WERI-Rb-1 (cell line): ENCODE measurements around the gene ICOS.

Experiments
- DNase-seq: peaks from one replicate; pipeline ENCODE4 v3.0.0-alpha.2; 2020
- H3K27ac ChIP-seq: fragments of 250-450 bp; sonication (Bioruptor Pico); 2 replicates; pipeline ENCODE4 v1.5.1; 2020; ENCODE audit warnings: mild to moderate bottlenecking, moderate library complexity
- H3K27me3 ChIP-seq: fragments of 250-450 bp; sonication (Bioruptor Pico); 2 replicates; pipeline ENCODE4 v1.5.1; 2021; ENCODE audit warnings: mild to moderate bottlenecking, low read depth, moderate library complexity; ENCODE audit not compliant: insufficient read depth, severe bottlenecking
- H3K36me3 ChIP-seq: fragments of 250-450 bp; sonication (Bioruptor Pico); 2 replicates; pipeline ENCODE4 v1.5.1; 2020; ENCODE audit warnings: mild to moderate bottlenecking, moderate library complexity
- H3K4me3 ChIP-seq: 2 replicates; pipeline ENCODE4 v1.5.1; 2011; ENCODE audit warnings: low read depth, mild to moderate bottlenecking, control low read depth, low read length
- H3K9me3 ChIP-seq: fragments of 250-450 bp; sonication (Bioruptor Pico); 2 replicates; pipeline ENCODE4 v1.5.1; 2021; ENCODE audit warnings: mild to moderate bottlenecking, moderate library complexity; ENCODE audit not compliant: severe bottlenecking
- TF ChIP-seq, protein P1 (sequence below): IDR thresholded peaks from 2 replicates; pipeline ENCODE4 v1.5.1; 2011; ENCODE audit warnings: low read depth, mild to moderate bottlenecking, control low read depth, inconsistent platforms, low read length

ICOS gene

DNA sequence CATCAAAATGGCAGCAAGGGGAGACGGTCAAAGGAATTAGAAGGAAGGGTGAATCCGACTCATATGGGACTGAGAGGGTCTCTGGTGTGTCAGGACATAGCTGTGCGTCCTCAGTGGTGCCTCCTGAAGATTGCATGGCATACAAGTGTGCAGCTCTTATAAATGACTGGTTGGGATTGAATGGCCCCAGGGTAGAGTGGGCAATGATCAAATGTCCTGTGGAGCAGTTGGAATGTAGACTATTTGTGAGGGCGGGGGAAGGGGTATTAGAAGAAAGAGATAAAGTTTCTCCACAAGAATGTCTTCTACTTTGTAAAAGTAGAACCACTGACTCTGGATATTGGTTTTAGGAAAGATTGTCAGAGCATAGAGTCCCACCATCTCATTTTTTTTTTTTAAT, 44.4 kb upstream of the ICOS start:
- TF ChIP-seq, protein P1, sequence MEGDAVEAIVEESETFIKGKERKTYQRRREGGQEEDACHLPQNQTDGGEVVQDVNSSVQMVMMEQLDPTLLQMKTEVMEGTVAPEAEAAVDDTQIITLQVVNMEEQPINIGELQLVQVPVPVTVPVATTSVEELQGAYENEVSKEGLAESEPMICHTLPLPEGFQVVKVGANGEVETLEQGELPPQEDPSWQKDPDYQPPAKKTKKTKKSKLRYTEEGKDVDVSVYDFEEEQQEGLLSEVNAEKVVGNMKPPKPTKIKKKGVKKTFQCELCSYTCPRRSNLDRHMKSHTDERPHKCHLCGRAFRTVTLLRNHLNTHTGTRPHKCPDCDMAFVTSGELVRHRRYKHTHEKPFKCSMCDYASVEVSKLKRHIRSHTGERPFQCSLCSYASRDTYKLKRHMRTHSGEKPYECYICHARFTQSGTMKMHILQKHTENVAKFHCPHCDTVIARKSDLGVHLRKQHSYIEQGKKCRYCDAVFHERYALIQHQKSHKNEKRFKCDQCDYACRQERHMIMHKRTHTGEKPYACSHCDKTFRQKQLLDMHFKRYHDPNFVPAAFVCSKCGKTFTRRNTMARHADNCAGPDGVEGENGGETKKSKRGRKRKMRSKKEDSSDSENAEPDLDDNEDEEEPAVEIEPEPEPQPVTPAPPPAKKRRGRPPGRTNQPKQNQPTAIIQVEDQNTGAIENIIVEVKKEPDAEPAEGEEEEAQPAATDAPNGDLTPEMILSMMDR = no peak
- Histone ChIP-seq H3K27me3 (no peaks in the 10 kb centered on the region), H3K9me3 (no peaks in the 10 kb centered on the region), H3K36me3 (no peaks in the 10 kb centered on the region), H3K27ac (no peak overlapping the region), H3K4me3 (no peak overlapping the region)
- no peak for DNase-seq

DNA sequence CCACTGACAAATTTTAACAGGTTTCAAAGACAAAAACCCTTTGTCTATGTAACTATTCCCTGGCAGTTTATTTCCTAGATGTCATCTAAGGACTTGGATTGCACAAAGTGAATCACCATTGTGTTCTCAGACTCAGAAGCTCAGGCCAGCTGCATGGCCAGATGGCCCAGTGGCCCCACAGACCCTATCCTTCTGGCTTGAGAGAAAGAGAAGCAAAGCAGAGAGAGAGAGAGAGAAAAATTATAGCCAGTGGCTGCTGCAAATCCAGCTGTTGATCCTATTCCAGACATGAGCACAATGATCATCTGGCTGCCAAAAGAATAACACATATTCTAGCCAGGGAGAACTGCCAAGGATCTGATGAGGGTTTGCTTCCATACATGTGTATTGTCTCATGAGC, 43.2 kb upstream of the ICOS start:
- no peak overlapping the region for H3K4me3 ChIP-seq
- TF ChIP-seq, protein P1 = no peak
- no peak for DNase-seq
- H3K27ac ChIP-seq = no peak overlapping the region
- H3K36me3 ChIP-seq = no peaks in the 10 kb centered on the region
- H3K27me3 ChIP-seq = no peaks in the 10 kb centered on the region
- H3K9me3 ChIP-seq = no peaks in the 10 kb centered on the region

DNA sequence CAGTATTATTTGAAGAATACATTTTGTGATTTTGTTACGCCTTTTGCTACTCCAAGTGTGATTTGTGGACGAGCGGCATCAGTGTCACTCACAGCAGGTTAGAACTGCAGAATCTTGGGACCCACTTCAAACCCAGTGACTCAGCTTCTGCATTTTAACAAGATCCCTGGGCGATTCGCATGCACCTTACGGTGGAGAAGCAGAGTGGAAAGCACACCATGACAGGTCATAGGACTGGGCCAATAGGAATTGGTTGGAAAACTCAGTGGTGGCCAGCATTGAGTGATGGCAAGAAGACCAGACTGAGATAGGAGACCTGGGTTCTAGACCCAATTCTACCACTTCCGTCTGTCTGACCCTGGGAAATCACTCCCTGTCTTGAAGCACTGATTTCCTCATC, 42.7 kb upstream of the ICOS start:
- Histone ChIP-seq H3K9me3 (no peaks in the 10 kb centered on the region), H3K27me3 (no peaks in the 10 kb centered on the region), H3K36me3 (no peaks in the 10 kb centered on the region), H3K4me3 (no peak overlapping the region), H3K27ac (no peak overlapping the region)
- DNase-seq = no peak
- TF ChIP-seq, protein P1 = no peak

DNA sequence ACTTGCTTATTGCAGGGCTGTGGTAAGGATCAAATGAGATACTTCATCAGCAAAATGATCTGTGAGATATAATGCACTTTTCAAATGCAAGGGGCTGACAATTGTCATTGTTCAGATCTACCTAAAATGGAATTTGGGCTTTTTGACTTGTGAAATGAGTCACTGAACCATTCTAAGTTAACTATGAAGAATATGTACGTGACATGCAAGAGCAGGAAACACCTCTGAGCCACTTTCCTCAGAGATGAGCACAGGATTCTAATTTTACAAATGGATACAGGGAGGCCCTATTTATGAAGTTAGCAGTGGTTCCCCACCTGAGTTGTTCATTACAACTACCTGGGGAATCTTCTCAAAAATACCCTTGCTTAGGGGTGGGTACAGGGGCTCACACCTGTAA, 42.3 kb upstream of the ICOS start:
- Histone ChIP-seq H3K27me3 (no peaks in the 10 kb centered on the region), H3K27ac (no peak overlapping the region), H3K9me3 (no peaks in the 10 kb centered on the region), H3K4me3 (no peak overlapping the region), H3K36me3 (no peaks in the 10 kb centered on the region)
- no peak for DNase-seq
- TF ChIP-seq, protein P1 = no peak

DNA sequence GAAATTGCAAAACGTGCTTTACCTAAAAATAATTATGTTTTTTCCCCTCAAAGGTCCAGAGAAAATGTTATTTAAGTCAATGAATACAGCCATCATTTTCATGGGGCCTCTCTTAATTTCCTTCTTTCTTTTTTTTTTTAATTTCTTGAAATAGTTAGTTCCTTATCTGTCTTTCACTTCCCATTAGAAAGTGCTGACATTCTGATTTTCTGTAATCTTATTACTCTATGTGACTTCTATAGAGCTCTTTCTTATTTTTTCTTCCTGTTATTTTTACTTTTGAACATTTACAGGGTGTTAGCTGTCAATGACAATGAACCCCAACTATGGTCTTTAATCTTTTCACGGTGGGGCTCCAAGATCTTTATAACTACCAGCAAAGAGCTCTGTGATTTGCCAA, 39.0 kb upstream of the ICOS start:
- no peak overlapping the region for H3K4me3 ChIP-seq
- no peak overlapping the region for H3K27ac ChIP-seq
- no peak for DNase-seq
- H3K27me3 ChIP-seq = no peaks in the 10 kb centered on the region
- H3K9me3 ChIP-seq = peaks cover 8% of the 10 kb centered on the region
- H3K36me3 ChIP-seq = no peaks in the 10 kb centered on the region
- TF ChIP-seq, protein P1 = no peak

DNA sequence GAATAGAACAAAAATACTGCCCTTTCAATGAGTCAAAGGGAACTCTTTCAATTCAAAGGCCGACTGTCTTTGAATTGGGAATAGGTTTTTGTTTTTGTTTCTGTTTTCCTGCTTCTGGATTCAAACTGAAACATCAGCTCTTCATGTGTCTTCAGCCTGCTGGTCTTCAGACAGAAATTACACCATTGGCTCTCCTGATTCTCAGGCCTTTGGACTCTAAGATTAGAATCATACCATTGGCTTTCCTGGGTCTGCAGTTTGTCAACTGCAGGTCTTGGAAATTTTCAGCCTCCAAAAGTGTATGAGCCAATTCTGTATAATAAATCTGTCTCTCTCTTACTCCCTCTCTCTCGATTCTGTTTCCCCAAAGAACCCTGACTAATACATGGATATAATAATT, 37.9 kb upstream of the ICOS start:
- no peak overlapping the region for H3K27ac ChIP-seq
- no peak overlapping the region for H3K4me3 ChIP-seq
- no peak for DNase-seq
- TF ChIP-seq, protein P1 = no peak
- H3K27me3 ChIP-seq = no peaks in the 10 kb centered on the region
- H3K9me3 ChIP-seq = peaks cover 8% of the 10 kb centered on the region
- H3K36me3 ChIP-seq = no peaks in the 10 kb centered on the region
